Ishikawa (cell line): ENCODE results near the gene IGSF3.

ENCODE experiments used
- CEBPB ChIP-seq: IDR thresholded peaks from 2 replicates; pipeline ENCODE4 v1.6.1; 2012
- CREB1 ChIP-seq: IDR thresholded peaks from 2 replicates; pipeline ENCODE4 v1.6.1; 2012; ENCODE audit warnings: low read depth
- EP300 ChIP-seq: IDR thresholded peaks from 2 replicates; pipeline ENCODE4 v1.6.1; 2012; ENCODE audit warnings: borderline replicate concordance
- FOXM1 ChIP-seq: IDR thresholded peaks from 2 replicates; pipeline ENCODE4 v1.6.1; 2012; ENCODE audit warnings: low read depth, borderline replicate concordance
- MAX ChIP-seq: IDR thresholded peaks from 2 replicates; pipeline ENCODE4 v1.6.1; 2012
- NFIC ChIP-seq: IDR thresholded peaks from 2 replicates; pipeline ENCODE4 v1.6.1; 2012
- RAD21 ChIP-seq: IDR thresholded peaks from 2 replicates; pipeline ENCODE4 v1.6.1; 2012; ENCODE audit warnings: low read depth
- REST ChIP-seq: IDR thresholded peaks from 2 replicates; pipeline ENCODE4 v1.6.1; 2012; ENCODE audit warnings: low read depth, mild to moderate bottlenecking
- TAF1 ChIP-seq: IDR thresholded peaks from 2 replicates; pipeline ENCODE4 v1.6.1; 2012; ENCODE audit warnings: low read depth, mild to moderate bottlenecking
- TCF12 ChIP-seq: IDR thresholded peaks from 2 replicates; pipeline ENCODE4 v1.6.1; 2012; ENCODE audit warnings: low read depth
- TEAD4 ChIP-seq: IDR thresholded peaks from 2 replicates; pipeline ENCODE4 v1.6.1; 2012
- USF1 ChIP-seq: IDR thresholded peaks from 2 replicates; pipeline ENCODE4 v1.6.1; 2012
- YY1 ChIP-seq: IDR thresholded peaks from 2 replicates; pipeline ENCODE4 v1.6.1; 2012; ENCODE audit warnings: low read depth
- ZBTB7A ChIP-seq: IDR thresholded peaks from 2 replicates; pipeline ENCODE4 v1.6.1; 2012; ENCODE audit warnings: low read depth

IGSF3 gene

GRCh38 chr1:116565222-116565621, 102.3 kb downstream of the IGSF3 start:
- no peak for TF ChIP-seq EP300
- TF ChIP-seq USF1 = no peak
- TF ChIP-seq TAF1 = no peak
- no peak for TF ChIP-seq TEAD4
- TF ChIP-seq NFIC = no peak
- no peak for TF ChIP-seq CEBPB
- TF ChIP-seq REST = no peak
- no peak for TF ChIP-seq YY1
- no peak for TF ChIP-seq RAD21
- TF ChIP-seq ZBTB7A = no peak
- TF ChIP-seq CREB1 = no peak
- TF ChIP-seq MAX = no peak
- TF ChIP-seq TCF12 = no peak

GRCh38 chr1:116564426-116564825, 103.1 kb downstream of the IGSF3 start:
- no peak for TF ChIP-seq MAX
- TF ChIP-seq REST = no peak
- no peak for TF ChIP-seq FOXM1
- no peak for TF ChIP-seq RAD21
- no peak for TF ChIP-seq CEBPB
- no peak for TF ChIP-seq ZBTB7A
- no peak for TF ChIP-seq NFIC
- no peak for TF ChIP-seq USF1
- no peak for TF ChIP-seq TAF1

- TF ChIP-seq ZBTB7A (no peak), TCF12 (no peak)
Observed at GRCh38 chr1:116561563-116561962, 106.0 kb downstream of the IGSF3 start.

- TF ChIP-seq NFIC (no peak), MAX (no peak), ZBTB7A (no peak), FOXM1 (no peak), RAD21 (no peak)
Observed at GRCh38 chr1:116560704-116561490, 106.6 kb downstream of the IGSF3 start.

- TF ChIP-seq CREB1 = no peak
- no peak for TF ChIP-seq TEAD4
- TF ChIP-seq TCF12 = no peak
- no peak for TF ChIP-seq FOXM1
- TF ChIP-seq USF1 = no peak
- TF ChIP-seq TAF1 = no peak
- TF ChIP-seq RAD21 = no peak
- TF ChIP-seq NFIC = no peak
- no peak for TF ChIP-seq CEBPB
- TF ChIP-seq MAX = no peak
Observed at GRCh38 chr1:116559304-116559761, 108.2 kb downstream of the IGSF3 start.

- TF ChIP-seq NFIC = no peak
Observed at GRCh38 chr1:116558571-116558970, 109.0 kb downstream of the IGSF3 start.
